GM23338 (cell line): ENCODE measurements around the gene BPI. TPM values are rescaled to one million over a fixed set of nuclear protein-coding genes. Genes with fewer than 3 reads are reported as not detected.

Experiments
- ATAC-seq: fragments of 200-7000 bp; cut with Tn5 transposase; 3 replicates; pipeline ENCODE4 v1.9.1; 2020
- DNase-seq: peaks from one replicate; pipeline ENCODE4 v3.0.0-alpha.2; 2015; ENCODE audit warnings: low spot score
- H2AFZ ChIP-seq: fragments of 200-600 bp; sonication (generic); 2 replicates; pipeline ENCODE4 v1.8.0; 2016; ENCODE audit warnings: antibody characterized with exemption, mild to moderate bottlenecking, moderate library complexity
- H3F3A ChIP-seq: fragments of 200-600 bp; sonication (generic); replicated peaks from 2 replicates; pipeline ENCODE4 v1.8.0; 2017; ENCODE audit warnings: antibody characterized with exemption, mixed run types, low read depth
- H3K27ac ChIP-seq: fragments of 200-600 bp; sonication (generic); 2 replicates; pipeline ENCODE4 v1.6.1; 2016; ENCODE audit warnings: low read depth
- H3K27me3 ChIP-seq: fragments of 200-600 bp; sonication (generic); 2 replicates; pipeline ENCODE4 v1.8.0; 2016; ENCODE audit warnings: mild to moderate bottlenecking, mixed run types, moderate library complexity; ENCODE audit not compliant: insufficient read depth
- H3K36me3 ChIP-seq: fragments of 200-600 bp; sonication (generic); 2 replicates; pipeline ENCODE4 v1.8.0; 2016; ENCODE audit warnings: mild to moderate bottlenecking; ENCODE audit not compliant: insufficient read depth
- H3K4me1 ChIP-seq: fragments of 200-600 bp; sonication (generic); 2 replicates; pipeline ENCODE4 v1.8.0; 2016; ENCODE audit warnings: mild to moderate bottlenecking, moderate library complexity; ENCODE audit not compliant: insufficient read depth
- H3K4me2 ChIP-seq: fragments of 200-600 bp; sonication (generic); 2 replicates; pipeline ENCODE4 v1.7.1; 2017; ENCODE audit warnings: mixed run types
- H3K4me3 ChIP-seq: fragments of 200-600 bp; sonication (generic); 2 replicates; pipeline ENCODE4 v1.6.1; 2016; ENCODE audit warnings: mixed run types
- H3K79me2 ChIP-seq: fragments of 200-600 bp; sonication (generic); replicated peaks from 2 replicates; pipeline ENCODE4 v1.8.0; 2017; ENCODE audit warnings: mild to moderate bottlenecking; ENCODE audit not compliant: insufficient read depth
- H3K9me2 ChIP-seq: fragments of 200-600 bp; sonication (generic); 2 replicates; pipeline ENCODE4 v1.8.0; 2017; ENCODE audit not compliant: insufficient read depth
- H4K20me1 ChIP-seq: fragments of 200-600 bp; sonication (generic); replicated peaks from 2 replicates; pipeline ENCODE4 v1.8.0; 2017; ENCODE audit warnings: mild to moderate bottlenecking; ENCODE audit not compliant: insufficient read depth
- H3K27ac Mint-ChIP-seq: 2 replicates; pipeline ENCODE4 v1.8.0; 2020; ENCODE audit warnings: inconsistent platforms, mild to moderate bottlenecking, moderate library complexity, mixed read lengths
- H3K27me3 Mint-ChIP-seq: 3 replicates; pipeline ENCODE4 v1.8.0; 2022; ENCODE audit warnings: low read depth, mild to moderate bottlenecking, moderate library complexity, mixed read lengths, inconsistent platforms; ENCODE audit not compliant: insufficient read depth, poor library complexity
- H3K36me3 Mint-ChIP-seq: 3 replicates; pipeline ENCODE4 v1.8.0; 2021; ENCODE audit warnings: low read depth, mild to moderate bottlenecking, inconsistent platforms, moderate library complexity, mixed read lengths
- H3K4me1 Mint-ChIP-seq: 3 replicates; pipeline ENCODE4 v1.8.0; 2020; ENCODE audit warnings: mild to moderate bottlenecking, inconsistent platforms, mixed read lengths
- H3K4me3 Mint-ChIP-seq: 3 replicates; pipeline ENCODE4 v1.8.0; 2021; ENCODE audit warnings: moderate library complexity, mild to moderate bottlenecking, inconsistent platforms, mixed read lengths
- H3K9me3 Mint-ChIP-seq: 3 replicates; pipeline ENCODE4 v1.8.0; 2020; ENCODE audit warnings: moderate library complexity, mild to moderate bottlenecking, inconsistent platforms, mixed read lengths
- CREB1 ChIP-seq: fragments of 250-450 bp; sonication (Bioruptor Pico); IDR thresholded peaks from 2 replicates; pipeline ENCODE4 v1.5.0; 2020; ENCODE audit warnings: low read depth, mild to moderate bottlenecking, moderate library complexity
- EZH2phosphoT487 ChIP-seq: fragments of 200-600 bp; sonication (generic); IDR thresholded peaks from one replicate; pipeline ENCODE4 v1.8.1; 2018; ENCODE audit warnings: antibody characterized with exemption; ENCODE audit not compliant: unreplicated experiment
- JUNB ChIP-seq: IDR thresholded peaks from one replicate; pipeline ENCODE4 v1.6.1; 2016; ENCODE audit warnings: antibody characterized with exemption; ENCODE audit not compliant: unreplicated experiment
- ZNF114 ChIP-seq: fragments of 250-450 bp; sonication (Bioruptor Pico); IDR thresholded peaks from 2 replicates; pipeline ENCODE4 v1.5.0; 2020; ENCODE audit warnings: mild to moderate bottlenecking, moderate library complexity
- ZNF331 ChIP-seq: fragments of 250-450 bp; sonication (Bioruptor Pico); IDR thresholded peaks from 2 replicates; pipeline ENCODE4 v1.5.0; 2020; ENCODE audit warnings: low read depth, mild to moderate bottlenecking, moderate library complexity
- polyA plus RNA-seq: library from polyadenylated mRNA; unstranded; fragments of >200 nt; fragmentation: Nextera tagmentation; extraction: Ambion mirVana; gene quantifications from 2 replicates; pipeline ENCODE4 v1.2.1, GENCODE V29; 2016
- total RNA-seq: library from RNA; depleted of rRNA; stranded (reverse); fragments of >200 nt; shearing (Covaris generic); gene quantifications from 2 replicates; pipeline ENCODE4 v1.2.3, GENCODE V29; 2014
- TF ChIP-seq, protein P1 (sequence below): fragments of 250-450 bp; sonication (Bioruptor Pico); IDR thresholded peaks from 2 replicates; pipeline ENCODE4 v1.5.0; 2020; ENCODE audit warnings: mild to moderate bottlenecking, moderate library complexity
- TF ChIP-seq, protein P2 (sequence below), 2 experiments: fragments of 200-600 bp in 1 of 2; sonication (generic) in 1 of 2; conservative IDR thresholded peaks; 2 replicates each; pipeline versions ENCODE4 v1.5.1 to v1.6.1; 2016 to 2017; ENCODE audit warnings: antibody characterized with exemption in 2 of 2, low read depth in 2 of 2, mild to moderate bottlenecking in 2 of 2, moderate library complexity in 1 of 2

Gene BPI
- total and polyA plus RNA-seq, 2 experiments from 2014 or later: not detected

DNA sequence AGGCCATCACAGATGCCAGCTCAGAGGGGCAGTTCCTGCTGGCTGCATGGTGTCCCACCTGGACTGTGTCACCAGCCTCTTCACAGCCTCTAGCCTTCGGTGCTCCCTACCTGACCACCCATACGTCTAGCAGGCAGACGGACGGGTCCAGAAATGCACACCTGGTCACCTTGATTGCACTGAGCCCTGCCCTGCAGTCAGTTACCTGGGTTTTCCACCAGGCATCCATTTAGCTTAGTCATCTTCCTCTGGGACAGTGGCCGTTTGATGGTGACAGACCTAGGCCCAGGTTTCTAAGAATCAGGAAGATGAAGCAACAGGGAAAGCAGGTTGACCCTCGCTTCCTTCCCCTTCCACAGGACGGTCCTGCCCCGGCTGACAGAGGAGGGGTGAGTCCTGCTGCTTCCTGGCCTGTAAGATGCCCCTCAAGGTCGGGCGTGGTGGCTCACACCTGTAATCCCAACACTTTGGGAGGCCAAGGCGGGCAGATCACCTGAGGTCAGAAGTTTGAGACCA, 9.8 kb upstream of the BPI start:
- Histone ChIP-seq H3K4me2 (no peak overlapping the region), H4K20me1 (no peaks in the 10 kb centered on the region), H3K4me1 (no peaks in the 10 kb centered on the region), H3K36me3 (no peaks in the 10 kb centered on the region), H3K27ac (no peak overlapping the region), H2AFZ (peak overlapping the region; percentile 61; the same call in 1 of the 2 replicates), H3K79me2 (no peaks in the 10 kb centered on the region), H3K9me2 (no peaks in the 10 kb centered on the region), H3K27me3 (no peaks in the 10 kb centered on the region), H3F3A (no peaks in the 10 kb centered on the region), H3K4me3 (no peak overlapping the region)
- ATAC-seq: no peak
- H3K36me3 Mint-ChIP-seq: no peaks in the 10 kb centered on the region
- H3K9me3 Mint-ChIP-seq: no peaks in the 10 kb centered on the region
- no peak for TF ChIP-seq ZNF331 (CRISPR knock-in tag)
- TF ChIP-seq, protein P1, sequence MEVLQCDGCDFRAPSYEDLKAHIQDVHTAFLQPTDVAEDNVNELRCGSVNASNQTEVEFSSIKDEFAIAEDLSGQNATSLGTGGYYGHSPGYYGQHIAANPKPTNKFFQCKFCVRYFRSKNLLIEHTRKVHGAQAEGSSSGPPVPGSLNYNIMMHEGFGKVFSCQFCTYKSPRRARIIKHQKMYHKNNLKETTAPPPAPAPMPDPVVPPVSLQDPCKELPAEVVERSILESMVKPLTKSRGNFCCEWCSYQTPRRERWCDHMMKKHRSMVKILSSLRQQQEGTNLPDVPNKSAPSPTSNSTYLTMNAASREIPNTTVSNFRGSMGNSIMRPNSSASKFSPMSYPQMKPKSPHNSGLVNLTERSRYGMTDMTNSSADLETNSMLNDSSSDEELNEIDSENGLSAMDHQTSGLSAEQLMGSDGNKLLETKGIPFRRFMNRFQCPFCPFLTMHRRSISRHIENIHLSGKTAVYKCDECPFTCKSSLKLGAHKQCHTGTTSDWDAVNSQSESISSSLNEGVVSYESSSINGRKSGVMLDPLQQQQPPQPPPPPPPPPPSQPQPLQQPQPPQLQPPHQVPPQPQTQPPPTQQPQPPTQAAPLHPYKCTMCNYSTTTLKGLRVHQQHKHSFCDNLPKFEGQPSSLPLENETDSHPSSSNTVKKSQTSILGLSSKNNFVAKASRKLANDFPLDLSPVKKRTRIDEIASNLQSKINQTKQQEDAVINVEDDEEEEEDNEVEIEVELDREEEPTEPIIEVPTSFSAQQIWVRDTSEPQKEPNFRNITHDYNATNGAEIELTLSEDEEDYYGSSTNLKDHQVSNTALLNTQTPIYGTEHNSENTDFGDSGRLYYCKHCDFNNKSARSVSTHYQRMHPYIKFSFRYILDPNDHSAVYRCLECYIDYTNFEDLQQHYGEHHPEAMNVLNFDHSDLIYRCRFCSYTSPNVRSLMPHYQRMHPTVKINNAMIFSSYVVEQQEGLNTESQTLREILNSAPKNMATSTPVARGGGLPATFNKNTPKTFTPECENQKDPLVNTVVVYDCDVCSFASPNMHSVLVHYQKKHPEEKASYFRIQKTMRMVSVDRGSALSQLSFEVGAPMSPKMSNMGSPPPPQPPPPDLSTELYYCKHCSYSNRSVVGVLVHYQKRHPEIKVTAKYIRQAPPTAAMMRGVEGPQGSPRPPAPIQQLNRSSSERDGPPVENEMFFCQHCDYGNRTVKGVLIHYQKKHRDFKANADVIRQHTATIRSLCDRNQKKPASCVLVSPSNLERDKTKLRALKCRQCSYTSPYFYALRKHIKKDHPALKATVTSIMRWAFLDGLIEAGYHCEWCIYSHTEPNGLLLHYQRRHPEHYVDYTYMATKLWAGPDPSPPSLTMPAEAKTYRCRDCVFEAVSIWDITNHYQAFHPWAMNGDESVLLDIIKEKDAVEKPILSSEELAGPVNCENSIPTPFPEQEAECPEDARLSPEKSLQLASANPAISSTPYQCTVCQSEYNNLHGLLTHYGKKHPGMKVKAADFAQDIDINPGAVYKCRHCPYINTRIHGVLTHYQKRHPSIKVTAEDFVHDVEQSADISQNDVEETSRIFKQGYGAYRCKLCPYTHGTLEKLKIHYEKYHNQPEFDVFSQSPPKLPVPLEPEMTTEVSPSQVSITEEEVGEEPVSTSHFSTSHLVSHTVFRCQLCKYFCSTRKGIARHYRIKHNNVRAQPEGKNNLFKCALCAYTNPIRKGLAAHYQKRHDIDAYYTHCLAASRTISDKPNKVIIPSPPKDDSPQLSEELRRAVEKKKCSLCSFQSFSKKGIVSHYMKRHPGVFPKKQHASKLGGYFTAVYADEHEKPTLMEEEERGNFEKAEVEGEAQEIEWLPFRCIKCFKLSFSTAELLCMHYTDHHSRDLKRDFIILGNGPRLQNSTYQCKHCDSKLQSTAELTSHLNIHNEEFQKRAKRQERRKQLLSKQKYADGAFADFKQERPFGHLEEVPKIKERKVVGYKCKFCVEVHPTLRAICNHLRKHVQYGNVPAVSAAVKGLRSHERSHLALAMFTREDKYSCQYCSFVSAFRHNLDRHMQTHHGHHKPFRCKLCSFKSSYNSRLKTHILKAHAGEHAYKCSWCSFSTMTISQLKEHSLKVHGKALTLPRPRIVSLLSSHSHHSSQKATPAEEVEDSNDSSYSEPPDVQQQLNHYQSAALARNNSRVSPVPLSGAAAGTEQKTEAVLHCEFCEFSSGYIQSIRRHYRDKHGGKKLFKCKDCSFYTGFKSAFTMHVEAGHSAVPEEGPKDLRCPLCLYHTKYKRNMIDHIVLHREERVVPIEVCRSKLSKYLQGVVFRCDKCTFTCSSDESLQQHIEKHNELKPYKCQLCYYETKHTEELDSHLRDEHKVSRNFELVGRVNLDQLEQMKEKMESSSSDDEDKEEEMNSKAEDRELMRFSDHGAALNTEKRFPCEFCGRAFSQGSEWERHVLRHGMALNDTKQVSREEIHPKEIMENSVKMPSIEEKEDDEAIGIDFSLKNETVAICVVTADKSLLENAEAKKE (CRISPR knock-in tag): no peak
- TF ChIP-seq EZH2phosphoT487: no peak
- TF ChIP-seq JUNB: no peak
- no peak for TF ChIP-seq CREB1
- TF ChIP-seq ZNF114: no peak
- TF ChIP-seq, protein P2, sequence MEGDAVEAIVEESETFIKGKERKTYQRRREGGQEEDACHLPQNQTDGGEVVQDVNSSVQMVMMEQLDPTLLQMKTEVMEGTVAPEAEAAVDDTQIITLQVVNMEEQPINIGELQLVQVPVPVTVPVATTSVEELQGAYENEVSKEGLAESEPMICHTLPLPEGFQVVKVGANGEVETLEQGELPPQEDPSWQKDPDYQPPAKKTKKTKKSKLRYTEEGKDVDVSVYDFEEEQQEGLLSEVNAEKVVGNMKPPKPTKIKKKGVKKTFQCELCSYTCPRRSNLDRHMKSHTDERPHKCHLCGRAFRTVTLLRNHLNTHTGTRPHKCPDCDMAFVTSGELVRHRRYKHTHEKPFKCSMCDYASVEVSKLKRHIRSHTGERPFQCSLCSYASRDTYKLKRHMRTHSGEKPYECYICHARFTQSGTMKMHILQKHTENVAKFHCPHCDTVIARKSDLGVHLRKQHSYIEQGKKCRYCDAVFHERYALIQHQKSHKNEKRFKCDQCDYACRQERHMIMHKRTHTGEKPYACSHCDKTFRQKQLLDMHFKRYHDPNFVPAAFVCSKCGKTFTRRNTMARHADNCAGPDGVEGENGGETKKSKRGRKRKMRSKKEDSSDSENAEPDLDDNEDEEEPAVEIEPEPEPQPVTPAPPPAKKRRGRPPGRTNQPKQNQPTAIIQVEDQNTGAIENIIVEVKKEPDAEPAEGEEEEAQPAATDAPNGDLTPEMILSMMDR (conservative IDR thresholded peaks at IDR 0.05; ENCODE audit: low read depth in 2 of 2): no peak
- peaks cover 12% of the 10 kb centered on the region for H3K27me3 Mint-ChIP-seq
- peak overlapping the region; percentile 84; the same call in 1 of the 2 replicates for H3K27ac Mint-ChIP-seq
- no peak overlapping the region for H3K4me3 Mint-ChIP-seq
- no peak for DNase-seq
- H3K4me1 Mint-ChIP-seq: peaks cover 16% of the 10 kb centered on the region
